PFSK-1 (cell line): ENCODE measurements around the gene TSPAN18.

Experiments used
- FOXP2 ChIP-seq: optimal IDR thresholded peaks from 2 replicates; pipeline ENCODE3; 2011; ENCODE audit warnings: borderline replicate concordance, control low read depth, inconsistent platforms; ENCODE audit not compliant: insufficient read depth; ENCODE audit errors: extremely low read length, extremely low read depth
- POLR2AphosphoS5 ChIP-seq: IDR thresholded peaks from 2 replicates; pipeline ENCODE4 v1.6.1; 2012; ENCODE audit warnings: low read depth, mild to moderate bottlenecking, control low read depth, low read length, moderate library complexity
- SIN3A ChIP-seq: IDR thresholded peaks from 2 replicates; pipeline ENCODE4 v1.6.1; 2012; ENCODE audit warnings: mild to moderate bottlenecking, low read length, moderate library complexity, borderline replicate concordance; ENCODE audit not compliant: insufficient read depth
- TAF1 ChIP-seq: IDR thresholded peaks from 2 replicates; pipeline ENCODE4 v1.6.1; 2012; ENCODE audit warnings: low read length, control low read depth, borderline replicate concordance; ENCODE audit not compliant: insufficient read depth
- TF ChIP-seq, protein P1 (sequence below), 2 experiments: IDR thresholded peaks; 2 replicates each; pipeline versions ENCODE4 v1.6.1 to v1.8.0; 2011 to 2012; ENCODE audit warnings: low read depth in 2 of 2, low read length in 2 of 2, control low read depth in 1 of 2, inconsistent platforms in 1 of 2, mild to moderate bottlenecking in 1 of 2, moderate library complexity in 1 of 2; ENCODE audit not compliant: insufficient read depth in 1 of 2

Gene TSPAN18

DNA sequence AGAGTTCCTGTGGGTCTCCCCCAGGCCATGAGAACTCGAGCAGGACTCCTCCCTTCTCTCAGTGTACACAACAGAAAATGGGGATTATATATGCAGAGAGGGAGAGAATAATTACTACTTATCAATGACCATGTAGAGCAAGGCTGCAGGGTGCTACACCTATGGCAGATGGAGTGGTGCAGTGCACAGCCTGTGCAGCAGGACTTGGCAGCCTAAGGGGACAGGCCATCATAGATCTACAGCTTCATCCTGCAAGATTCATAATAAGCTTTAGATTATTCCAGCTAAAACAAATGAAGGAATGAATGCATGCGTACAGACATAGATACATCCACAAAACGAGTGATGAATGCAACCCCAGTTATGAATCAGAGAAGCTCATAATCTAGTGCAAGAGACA, 232.3 kb downstream of the TSPAN18 start:
- TF ChIP-seq POLR2AphosphoS5: no peak
- TF ChIP-seq TAF1: no peak
- TF ChIP-seq SIN3A: no peak
- TF ChIP-seq, protein P1, sequence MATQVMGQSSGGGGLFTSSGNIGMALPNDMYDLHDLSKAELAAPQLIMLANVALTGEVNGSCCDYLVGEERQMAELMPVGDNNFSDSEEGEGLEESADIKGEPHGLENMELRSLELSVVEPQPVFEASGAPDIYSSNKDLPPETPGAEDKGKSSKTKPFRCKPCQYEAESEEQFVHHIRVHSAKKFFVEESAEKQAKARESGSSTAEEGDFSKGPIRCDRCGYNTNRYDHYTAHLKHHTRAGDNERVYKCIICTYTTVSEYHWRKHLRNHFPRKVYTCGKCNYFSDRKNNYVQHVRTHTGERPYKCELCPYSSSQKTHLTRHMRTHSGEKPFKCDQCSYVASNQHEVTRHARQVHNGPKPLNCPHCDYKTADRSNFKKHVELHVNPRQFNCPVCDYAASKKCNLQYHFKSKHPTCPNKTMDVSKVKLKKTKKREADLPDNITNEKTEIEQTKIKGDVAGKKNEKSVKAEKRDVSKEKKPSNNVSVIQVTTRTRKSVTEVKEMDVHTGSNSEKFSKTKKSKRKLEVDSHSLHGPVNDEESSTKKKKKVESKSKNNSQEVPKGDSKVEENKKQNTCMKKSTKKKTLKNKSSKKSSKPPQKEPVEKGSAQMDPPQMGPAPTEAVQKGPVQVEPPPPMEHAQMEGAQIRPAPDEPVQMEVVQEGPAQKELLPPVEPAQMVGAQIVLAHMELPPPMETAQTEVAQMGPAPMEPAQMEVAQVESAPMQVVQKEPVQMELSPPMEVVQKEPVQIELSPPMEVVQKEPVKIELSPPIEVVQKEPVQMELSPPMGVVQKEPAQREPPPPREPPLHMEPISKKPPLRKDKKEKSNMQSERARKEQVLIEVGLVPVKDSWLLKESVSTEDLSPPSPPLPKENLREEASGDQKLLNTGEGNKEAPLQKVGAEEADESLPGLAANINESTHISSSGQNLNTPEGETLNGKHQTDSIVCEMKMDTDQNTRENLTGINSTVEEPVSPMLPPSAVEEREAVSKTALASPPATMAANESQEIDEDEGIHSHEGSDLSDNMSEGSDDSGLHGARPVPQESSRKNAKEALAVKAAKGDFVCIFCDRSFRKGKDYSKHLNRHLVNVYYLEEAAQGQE (IDR thresholded peaks at IDR 0.05; ENCODE audit: insufficient read depth in 1 of 2, low read depth in 2 of 2, low read length in 2 of 2): no peak
- no peak for TF ChIP-seq FOXP2

DNA sequence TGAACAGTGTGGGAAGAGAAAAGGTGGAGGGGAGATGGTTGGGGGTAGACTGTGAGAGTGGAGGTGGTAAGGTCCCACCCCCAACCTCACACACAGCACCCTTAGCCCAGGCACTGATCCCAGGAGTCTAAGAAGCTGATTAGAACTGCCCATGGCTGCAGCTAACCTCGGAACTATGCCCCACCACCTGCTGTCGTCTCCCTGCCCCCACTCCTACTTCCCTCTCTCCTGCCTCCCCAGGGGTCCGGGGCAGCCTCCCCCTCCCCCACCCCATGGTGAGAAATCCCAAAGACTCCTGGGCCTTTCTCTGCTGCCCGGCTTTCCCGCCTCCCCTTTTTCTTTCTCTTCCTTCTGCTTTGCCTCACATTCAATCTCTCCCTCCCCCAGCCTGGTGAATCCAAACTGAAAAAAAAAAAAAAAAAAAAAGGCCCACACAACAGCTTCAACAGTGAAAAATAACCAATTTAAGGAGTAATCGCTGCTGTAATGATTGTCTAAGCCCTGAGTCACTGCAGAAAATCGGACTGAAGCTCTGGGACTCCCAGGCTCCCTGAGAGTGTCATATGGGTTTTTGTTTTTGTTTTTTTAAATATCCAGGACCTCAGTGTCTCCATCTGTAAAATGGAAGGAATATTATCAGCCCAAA, 233.6 kb downstream of the TSPAN18 start:
- TF ChIP-seq, protein P1 (IDR thresholded peaks at IDR 0.05; ENCODE audit: insufficient read depth in 1 of 2, low read depth in 2 of 2, low read length in 2 of 2): no peak
- TF ChIP-seq SIN3A (no peak), TAF1 (no peak), POLR2AphosphoS5 (no peak), FOXP2 (no peak)

DNA sequence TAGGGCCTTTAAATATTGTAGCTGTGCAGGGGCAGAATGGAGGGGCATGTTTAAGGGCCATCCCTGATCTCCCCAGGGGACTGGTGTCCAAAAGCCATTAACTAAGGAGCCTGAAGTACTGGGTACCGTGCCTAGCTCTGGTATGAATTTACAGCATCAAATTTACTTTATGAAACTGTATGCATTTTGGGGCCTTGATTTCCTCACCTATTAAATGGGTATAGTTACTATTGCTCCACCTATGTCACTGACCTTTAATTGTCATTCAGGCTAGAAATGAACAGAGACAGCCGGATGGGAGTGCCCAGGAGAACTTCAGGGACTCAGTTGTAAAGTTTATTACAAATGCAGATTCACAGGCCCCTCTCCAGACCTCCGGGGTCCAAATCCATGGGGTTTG, 235.7 kb downstream of the TSPAN18 start:
- TF ChIP-seq, protein P1 (IDR thresholded peaks at IDR 0.05; ENCODE audit: insufficient read depth in 1 of 2, low read depth in 2 of 2, low read length in 2 of 2): no peak
- TF ChIP-seq POLR2AphosphoS5: no peak
- no peak for TF ChIP-seq TAF1
- TF ChIP-seq SIN3A: no peak
- TF ChIP-seq FOXP2: no peak

DNA sequence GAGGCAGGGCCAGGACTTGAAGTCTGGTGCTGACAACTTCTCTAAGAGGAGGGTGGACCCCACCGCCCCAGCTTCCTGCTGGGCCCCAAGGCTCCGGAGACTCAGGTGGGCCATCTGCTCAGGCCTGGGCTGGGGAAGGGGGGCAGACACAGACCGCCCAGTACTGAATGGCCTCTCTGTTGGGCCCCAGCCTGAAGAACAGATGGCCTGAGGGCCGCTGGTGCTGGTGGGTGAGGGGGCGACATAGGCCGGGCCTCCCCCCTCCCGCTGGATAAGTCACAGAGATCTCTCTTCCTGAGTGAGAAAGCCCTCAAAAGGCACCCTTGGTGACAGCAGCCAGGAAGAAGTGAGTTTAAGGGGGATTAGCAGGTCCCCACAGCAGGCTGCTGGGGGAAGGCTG, 236.4 kb downstream of the TSPAN18 start:
- no peak for TF ChIP-seq TAF1

DNA sequence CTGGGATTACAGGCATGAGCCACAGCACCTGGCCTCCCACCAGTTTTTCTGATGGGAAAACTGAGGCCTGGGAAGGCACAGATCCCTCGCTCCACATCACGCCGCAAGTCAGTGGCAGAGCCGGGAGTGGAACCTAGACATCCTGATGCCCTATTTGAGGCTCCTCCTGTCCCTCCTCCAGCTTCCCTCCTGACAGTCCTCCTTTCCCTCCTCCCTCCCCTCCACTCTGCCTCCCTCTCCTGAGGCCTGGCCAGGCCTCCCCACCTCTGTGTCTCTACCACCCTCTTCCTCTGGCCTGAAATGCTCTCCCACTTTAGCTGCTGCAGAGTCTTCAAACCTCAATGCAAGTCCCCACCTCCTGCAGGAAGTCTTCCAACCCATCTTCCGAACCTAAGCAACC, 237.2 kb downstream of the TSPAN18 start:
- TF ChIP-seq, protein P1 (IDR thresholded peaks at IDR 0.05; ENCODE audit: insufficient read depth in 1 of 2, low read depth in 2 of 2, low read length in 2 of 2): no peak
- TF ChIP-seq TAF1: no peak
- TF ChIP-seq FOXP2: no peak
- TF ChIP-seq POLR2AphosphoS5: no peak
- TF ChIP-seq SIN3A: no peak
